Astrocyte of the cerebellum (primary cell): Measurements from ENCODE around the gene PROSER3.
A peak's percentile ranks its signal among the peaks of the same experiment; 100 is the strongest.

Experiments used
- DNase-seq: peaks from one replicate; pipeline ENCODE4 v3.0.0-alpha.2; 2011; ENCODE audit warnings: low read depth
- H3K4me3 ChIP-seq: 2 replicates; pipeline ENCODE4 v1.5.1; 2011; ENCODE audit warnings: mild to moderate bottlenecking, low read depth, low read length, moderate library complexity
- CTCF ChIP-seq: IDR thresholded peaks from 2 replicates; pipeline ENCODE4 v1.5.1; 2012; ENCODE audit warnings: low read length, low read depth, moderate library complexity, mild to moderate bottlenecking; ENCODE audit errors: missing control alignments
- in situ Hi-C: cut with HindIII; loops from 2 replicates; pipeline ENCODE4 v1.10.0; 2017; ENCODE audit warnings: low sequenced_read_pairs

PROSER3 gene

GRCh38 chr19:35754370-35755130, 3.4 kb upstream of the PROSER3 start:
- no peak for TF ChIP-seq CTCF
- in situ Hi-C loops, result no loop called here
- no peak overlapping the region for H3K4me3 ChIP-seq
- DNase-seq, result no peak

- no peak overlapping the region for H3K4me3 ChIP-seq
Measured at GRCh38 chr19:35755131-35755549, 2.8 kb upstream of the PROSER3 start.

GRCh38 chr19:35755550-35756376, 2.2 kb upstream of the PROSER3 start:
- H3K4me3 ChIP-seq, result peak overlapping the region; percentile 94
- in situ Hi-C loops, result no loop called here
- no peak for DNase-seq
- no peak for TF ChIP-seq CTCF

More at GRCh38 chr19:35755131-35755549, 2.8 kb upstream of the PROSER3 start:
- no peak for TF ChIP-seq CTCF
- DNase-seq, result no peak
- in situ Hi-C loops, result no loop called here

GRCh38 chr19:35756377-35757230, 1.4 kb upstream of the PROSER3 start, which contains the start of gene HSPB6:
Gene HSPB6 (minus strand): TSS chr19:35757029. CDS start chr19:35757008, 21 bp downstream.
- in situ Hi-C loops, result no loop called here

GRCh38 chr19:35757231-35757748, 686 bp upstream of the PROSER3 start:
- in situ Hi-C loops, result no loop called here
- H3K4me3 ChIP-seq, result peak overlapping the region; percentile 94
- TF ChIP-seq CTCF, result no peak
- peak; percentile 86 for DNase-seq

More at GRCh38 chr19:35756377-35757230, 1.4 kb upstream of the PROSER3 start, which contains the start of gene HSPB6:
- DNase-seq, result peak; percentile 16
- H3K4me3 ChIP-seq, result peak within 1 kb of the TSS; percentile 94
- TF ChIP-seq CTCF, result no peak
